GM18868 (cell line): ENCODE results near the gene CCDC85C.
A peak's percentile ranks its signal among the peaks of the same experiment; 100 is the strongest.

Experiments
- ATAC-seq: cut with Tn5 transposase; IDR thresholded peaks from one replicate; pipeline ENCODE4 v1.9.1; 2021; ENCODE audit warnings: mild to moderate bottlenecking, moderate library complexity; ENCODE audit not compliant: unreplicated experiment

CCDC85C gene

DNA sequence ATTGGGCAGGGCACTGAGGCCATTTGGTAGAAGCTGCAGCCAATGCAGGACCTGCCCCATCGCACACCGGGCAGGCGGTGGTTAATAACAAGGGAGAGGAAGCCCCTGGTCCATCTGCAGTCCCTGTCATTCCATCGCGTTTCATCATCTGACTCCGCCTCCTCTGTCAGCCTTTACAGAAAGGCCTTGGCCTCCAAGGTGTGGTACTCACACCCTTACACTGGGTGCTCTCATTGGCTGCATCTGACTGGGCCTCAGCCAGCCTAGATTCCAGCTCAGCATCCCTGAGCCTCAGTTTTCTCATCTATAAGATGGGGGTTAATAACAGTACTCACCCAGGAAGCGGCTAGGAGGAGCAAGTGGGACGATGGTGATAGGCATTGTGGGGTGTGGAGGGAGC is 26.2 kb upstream of the CCDC85C start:
- ATAC-seq = no peak

DNA sequence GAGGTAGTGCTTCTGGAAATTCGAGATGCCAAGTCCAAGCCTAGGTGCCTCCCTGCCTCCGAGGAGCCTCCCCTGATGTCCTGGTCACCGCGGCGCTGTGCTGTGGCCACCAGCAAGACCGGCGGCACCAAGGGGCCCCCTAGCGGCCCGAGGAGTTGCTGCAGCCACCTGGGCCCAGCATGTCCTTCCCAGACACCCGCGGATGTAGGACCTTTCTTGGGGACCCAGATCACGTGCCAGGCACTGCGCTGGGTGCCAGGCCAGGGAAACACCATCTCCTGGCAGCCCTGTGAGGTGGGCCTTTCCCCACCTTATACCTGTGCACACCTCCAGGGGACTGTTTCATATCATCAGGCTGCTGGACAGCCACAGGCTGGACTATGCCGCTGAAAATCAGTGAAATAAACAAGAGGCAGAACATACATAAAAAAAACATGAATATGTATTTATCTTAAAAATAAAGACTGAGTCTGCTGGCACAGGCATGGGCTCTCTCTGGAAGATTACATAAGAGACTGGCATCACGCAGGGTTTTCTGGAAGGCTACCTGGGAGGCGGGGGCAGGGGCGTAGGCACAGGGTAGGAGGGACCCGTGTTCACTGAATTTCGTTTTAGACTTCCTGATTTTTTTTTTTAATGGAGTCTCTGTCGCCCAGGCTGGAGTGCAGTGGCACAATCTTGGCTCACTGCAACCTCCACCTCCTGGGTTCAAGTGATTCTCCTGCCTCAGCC is 25.0 kb upstream of the CCDC85C start:
- ATAC-seq = peak; percentile 59

- no peak for ATAC-seq
Observed at GRCh38 chr14:99627510-99628381, 23.7 kb upstream of the CCDC85C start.

DNA sequence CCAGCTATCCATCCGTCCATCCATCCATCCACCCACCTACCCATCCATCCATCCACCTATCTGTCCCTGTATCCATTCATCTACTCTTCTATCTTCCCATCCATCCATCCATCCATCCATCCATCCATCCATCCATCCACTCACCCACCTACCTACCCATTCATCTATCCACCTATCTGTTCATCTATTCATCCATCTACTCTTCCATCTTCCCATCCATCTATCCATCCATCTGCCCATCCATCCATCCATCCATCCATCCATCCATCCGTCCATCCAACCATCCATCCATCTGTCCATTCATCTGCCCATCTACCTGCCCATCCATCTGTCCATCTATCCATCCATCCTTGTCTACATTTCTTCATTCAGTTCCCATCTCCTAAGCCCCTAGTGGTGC is 23.1 kb upstream of the CCDC85C start:
- ATAC-seq = no peak

DNA sequence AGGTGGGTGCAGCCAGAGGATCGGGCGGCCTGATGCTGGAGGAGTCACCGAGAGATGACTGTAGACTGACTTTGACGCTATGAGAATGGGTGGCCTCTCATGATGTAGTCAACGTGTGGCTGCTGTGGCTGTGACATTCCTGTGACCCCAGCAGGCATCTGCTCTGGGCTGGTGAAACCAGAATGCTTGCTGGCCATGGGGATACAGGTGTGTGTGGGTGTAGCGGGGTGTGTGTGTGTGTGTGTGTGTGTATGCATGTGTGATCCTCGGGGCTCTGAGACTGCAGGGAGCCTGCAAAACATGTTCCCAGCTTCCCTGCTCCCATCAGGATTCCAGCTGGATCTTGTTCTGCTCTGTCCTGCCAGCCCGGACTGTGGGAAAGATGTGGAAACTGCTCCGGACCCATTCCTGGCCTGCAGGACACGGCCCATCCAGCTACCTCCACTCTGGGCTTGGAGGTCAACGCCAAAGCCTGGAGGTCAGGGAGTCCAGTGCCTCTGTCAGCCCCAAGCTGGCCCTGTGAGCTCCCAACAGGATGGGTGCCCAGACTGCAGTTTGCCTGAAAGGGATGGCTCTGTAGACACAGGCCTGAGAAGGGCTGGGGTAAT is 22.1 kb upstream of the CCDC85C start:
- ATAC-seq = no peak

DNA sequence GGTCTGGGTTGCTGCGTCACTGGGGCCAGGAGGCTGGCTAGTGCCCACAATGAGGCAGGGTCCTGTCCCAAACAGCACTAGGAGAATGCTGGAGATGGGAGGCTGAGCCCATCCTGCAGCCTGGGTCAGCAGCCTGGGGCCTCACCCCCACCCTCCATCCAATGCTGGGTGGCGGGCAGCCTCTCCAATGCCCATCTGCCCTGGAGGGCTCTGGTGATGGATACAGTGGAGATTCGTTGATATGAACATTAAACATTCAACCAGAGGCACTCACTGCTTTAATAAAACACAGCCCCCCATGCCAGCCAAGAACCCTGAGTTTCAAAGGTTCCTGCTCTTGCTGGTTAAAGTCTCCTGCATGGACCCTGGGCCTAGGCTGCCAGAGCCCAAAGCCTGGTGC is 21.5 kb upstream of the CCDC85C start:
- no peak for ATAC-seq

DNA sequence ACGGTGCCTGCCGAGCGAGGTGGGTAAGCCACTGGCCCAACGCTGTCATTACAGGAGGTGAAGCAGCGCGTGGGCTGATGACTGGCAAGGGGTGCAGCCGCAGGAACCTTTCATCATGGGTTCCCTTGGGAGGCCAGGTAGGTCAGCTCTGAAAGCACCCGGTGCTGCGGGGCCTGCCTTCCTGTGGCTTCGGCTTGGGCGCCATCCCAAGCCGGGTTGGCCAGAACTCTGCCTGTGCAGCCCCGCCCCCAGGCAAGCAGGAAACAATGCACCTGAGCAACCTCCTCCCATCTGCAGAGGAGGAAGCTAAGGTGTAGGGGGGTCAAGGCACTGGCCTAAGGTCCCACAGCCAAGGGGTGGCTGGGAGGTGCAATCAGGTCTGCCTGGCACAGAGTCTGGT is 21.0 kb upstream of the CCDC85C start:
- no peak for ATAC-seq

GRCh38 chr14:99624024-99624423 is 20.0 kb upstream of the CCDC85C start:
- ATAC-seq = no peak

- no peak for ATAC-seq
Observed at GRCh38 chr14:99621948-99622347, 17.9 kb upstream of the CCDC85C start.

DNA sequence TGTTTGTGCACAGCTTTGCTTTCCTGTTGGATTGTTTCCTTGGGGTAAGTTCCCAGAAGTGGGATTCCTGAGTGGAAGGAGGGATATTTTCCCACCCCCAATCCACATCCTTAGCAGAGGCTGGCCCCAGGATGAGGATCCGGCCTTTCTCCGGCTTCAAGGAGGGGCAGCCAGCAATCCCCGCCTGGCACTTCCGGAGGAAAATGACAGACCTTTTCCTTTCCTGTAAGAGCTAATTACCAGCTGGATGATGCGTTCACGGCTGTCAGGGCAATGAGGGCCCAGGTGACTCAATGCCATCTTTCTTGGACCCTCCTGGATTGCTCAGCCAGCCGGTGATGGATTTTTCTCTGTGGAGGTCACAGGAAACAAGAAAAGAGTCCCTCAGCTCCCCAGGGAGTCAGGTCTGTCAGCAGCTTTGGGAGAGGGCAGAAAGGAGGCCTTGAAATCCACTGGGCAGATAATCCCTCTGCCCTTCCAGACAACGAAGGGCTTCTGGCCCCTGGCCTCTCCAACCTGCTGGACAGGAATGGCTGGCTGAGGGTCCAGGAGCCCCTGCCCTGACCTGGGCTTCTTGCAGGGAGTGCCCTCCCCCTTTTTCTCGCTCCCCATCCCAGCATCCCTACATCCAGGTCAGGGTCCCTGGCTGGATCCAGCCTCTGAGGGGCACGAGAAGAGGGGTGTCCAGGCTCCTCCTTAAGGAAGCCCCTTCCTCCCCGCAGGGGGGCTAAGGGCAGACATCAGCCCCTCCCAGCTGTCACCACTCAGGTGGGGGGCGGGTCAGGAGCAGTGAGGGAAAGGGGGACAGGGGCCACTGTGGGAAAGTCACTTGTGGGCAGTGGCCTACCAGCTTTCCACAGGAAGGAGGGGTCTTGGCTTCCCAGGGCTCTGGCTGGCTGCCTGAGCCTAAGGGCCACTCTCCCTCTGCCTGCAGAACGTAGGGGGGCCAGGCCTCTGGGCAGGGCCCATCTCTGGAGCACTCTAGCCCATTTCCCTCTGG is 16.1 kb upstream of the CCDC85C start:
- ATAC-seq = no peak

DNA sequence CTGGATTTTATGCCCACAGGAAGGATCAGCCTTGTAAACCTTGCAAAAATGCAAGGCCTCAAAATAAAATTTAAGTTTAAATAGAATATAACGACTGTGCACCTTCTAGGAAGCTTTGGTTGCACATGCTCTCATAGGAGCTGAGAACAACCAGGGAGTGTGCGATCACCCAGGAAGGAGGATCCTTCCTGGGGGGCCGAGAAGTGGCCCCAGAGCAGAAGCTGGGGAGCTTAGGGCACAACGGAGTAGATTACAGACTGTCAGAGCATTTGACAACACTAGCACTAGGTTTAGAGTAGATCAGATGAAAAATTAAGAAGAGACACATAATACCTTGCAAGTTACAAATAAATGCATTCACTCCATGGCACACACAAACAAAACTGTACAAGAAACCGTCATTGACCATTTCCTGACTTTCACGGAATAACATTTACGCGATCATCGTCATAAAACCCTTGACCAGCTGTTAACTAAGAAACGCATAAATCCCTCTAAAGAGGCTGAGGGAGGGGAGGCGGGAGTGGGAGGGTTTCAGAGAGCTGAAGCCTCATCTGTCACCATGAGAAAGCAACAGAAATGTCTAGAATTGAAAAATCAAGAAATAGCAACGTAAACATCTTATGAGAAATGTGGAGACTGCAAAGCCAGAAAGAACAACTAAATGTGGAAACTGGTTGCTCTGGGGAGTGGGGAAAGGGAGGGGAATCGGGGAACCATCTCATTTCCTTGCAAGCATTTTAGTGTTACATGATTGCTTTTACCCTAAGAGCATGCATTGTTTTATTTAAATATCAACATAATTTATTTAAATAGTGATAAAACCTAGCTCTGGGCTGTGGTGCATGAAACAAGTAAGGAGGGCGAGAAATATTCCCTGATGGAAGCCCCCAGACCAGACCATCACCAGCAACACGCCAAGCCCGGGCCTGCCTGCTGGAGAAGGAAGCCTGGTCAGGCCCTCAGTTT is 13.1 kb upstream of the CCDC85C start:
- no peak for ATAC-seq

DNA sequence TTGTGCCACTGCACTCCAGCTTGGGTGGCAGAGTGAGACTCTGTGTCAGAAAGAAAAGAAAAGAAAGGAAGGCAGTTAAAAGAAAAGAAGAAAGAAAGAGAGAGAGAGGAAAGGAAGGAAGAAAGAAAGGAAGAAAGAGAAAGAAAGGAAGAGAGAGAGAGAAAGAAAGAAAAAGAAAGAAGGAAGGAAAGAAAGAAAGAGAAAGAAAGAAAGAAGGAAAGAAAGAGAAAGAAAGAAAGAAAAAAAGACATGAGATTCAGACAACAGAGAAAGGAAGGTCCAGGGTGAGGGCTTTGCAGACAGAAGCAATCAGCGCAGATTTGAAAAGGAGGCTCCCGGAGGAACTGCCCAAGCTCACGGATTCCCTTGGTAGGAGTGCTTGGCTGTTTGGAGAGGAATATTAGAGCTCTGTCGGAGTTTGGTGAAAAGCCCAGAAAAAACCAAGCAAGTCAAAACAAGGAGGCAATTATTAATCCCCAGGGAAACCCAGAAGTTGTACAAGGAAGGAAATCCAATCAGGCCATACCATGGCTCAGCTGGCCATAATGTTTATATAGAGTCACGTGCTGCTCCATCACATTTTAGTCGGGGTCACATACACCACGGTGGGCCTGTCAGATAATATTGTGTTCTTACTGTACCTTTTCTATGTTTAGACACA is 11.6 kb upstream of the CCDC85C start:
- no peak for ATAC-seq

- ATAC-seq = no peak
Observed at GRCh38 chr14:99612738-99613330, 8.8 kb upstream of the CCDC85C start.

DNA sequence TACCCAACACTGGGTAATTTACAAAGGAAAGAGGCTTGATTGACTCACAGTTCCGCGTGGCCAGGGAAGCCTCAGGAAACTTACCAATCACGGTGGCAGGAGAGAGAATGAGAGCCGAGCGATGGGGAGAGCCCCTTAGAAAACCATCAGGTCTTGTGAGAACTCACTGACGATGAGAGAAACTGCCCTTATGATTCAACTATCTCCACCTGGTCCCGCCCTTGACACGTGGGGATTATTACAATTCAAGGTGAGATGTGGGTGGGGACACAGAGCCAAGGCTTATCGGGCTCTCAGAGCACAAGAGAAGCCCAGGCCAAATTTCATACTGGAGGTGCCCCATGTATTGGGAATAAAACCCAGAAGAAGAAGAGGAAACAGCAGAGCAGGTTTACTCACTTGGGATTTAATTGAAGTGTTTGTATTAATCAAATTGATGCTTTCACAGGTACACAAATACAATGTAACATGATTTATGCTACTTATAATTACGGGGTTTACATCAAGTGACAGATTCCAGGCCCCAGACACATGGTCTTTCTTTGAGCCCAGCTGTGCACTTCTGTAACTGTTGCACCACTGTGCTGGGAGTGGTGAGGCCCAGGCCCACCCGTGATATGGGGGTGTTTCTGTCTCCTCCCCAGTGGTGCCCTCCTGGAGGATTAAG is 8.2 kb upstream of the CCDC85C start:
- no peak for ATAC-seq

- ATAC-seq = no peak
Observed at GRCh38 chr14:99611646-99612045, 7.6 kb upstream of the CCDC85C start.

DNA sequence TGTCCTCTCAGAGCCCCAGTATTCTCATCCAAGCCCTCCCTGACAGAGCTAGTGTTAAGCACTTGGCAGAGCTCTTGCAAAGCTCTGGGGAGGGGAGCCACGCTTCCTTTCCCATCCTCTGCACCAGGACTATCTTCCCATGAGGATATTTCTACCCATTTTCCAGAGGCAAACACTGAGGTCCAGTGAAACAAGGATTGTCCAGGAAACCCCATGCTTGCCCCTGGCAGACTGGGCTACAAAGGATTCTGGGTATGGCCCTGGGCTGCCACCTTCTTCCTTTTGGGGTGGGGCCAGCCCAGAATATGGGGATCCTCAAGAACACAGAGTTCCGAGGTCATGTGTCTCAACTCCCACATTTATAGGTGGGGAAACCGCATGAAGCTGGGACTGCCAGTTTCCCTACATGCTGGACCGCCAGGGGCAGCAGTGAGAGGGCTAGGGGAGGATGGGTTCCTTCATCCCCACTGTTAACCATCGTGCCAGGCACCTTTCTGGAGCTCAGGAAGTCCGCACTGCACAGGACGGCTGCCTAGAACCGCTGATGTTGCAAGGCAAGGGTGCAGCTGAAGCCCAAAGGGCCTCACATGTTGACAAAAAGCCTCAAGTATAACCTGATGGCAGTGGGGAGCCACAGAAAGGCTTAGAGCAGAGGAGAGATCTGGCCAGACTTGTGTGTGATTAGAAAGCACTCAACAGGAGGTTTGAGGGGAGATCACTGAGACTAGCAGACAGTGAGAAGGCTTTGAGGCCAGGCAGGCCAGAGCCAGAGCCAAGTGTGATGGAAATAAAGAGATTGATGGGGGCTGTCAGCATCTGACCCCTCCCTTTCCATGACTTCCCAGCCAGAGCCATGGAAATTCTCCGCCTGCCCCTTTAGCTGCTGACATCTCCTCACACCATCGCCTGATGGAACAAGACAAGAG is 5.5 kb upstream of the CCDC85C start:
- ATAC-seq = no peak

DNA sequence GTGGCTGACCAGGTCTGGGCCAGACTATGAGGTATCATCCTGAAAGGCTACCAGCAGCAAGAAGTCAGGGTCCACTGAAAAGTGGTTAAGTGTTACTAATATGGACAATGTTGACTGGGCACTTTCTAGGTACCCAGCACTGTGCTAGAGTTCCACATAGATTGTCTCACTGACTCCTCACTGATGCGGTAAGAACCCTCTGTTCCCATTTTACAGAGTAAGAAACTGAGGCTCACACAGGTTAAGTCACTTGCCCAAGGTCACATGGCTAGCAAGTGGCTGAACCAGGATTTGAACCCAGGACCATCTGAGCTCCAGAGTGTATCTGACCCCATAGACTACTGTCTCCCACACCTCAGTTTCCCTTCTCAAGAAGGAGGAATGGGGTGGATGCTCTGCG is 4.6 kb upstream of the CCDC85C start:
- no peak for ATAC-seq
